ENCODE measurements around the gene BEX3.

DNA sequence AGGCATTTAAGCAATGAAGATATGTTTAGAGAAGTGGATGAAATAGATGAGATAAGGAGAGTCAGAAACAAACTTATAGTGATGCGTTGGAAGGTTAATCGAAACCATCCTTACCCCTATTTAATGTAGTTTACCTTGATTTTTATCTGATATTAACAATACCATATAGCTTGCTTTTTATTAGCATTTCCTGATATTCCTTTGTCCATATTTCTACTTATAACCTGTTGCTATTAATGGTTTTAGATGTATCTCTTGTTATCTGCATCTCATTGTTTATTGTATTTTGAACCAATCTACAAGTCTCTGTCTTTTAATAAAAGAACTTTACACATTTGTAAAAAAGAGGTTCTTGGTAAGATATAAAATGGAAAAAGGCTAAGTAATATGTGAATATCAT lies 18.5 kb upstream of the BEX3 start:
- TF ChIP-seq, protein P1, sequence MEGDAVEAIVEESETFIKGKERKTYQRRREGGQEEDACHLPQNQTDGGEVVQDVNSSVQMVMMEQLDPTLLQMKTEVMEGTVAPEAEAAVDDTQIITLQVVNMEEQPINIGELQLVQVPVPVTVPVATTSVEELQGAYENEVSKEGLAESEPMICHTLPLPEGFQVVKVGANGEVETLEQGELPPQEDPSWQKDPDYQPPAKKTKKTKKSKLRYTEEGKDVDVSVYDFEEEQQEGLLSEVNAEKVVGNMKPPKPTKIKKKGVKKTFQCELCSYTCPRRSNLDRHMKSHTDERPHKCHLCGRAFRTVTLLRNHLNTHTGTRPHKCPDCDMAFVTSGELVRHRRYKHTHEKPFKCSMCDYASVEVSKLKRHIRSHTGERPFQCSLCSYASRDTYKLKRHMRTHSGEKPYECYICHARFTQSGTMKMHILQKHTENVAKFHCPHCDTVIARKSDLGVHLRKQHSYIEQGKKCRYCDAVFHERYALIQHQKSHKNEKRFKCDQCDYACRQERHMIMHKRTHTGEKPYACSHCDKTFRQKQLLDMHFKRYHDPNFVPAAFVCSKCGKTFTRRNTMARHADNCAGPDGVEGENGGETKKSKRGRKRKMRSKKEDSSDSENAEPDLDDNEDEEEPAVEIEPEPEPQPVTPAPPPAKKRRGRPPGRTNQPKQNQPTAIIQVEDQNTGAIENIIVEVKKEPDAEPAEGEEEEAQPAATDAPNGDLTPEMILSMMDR (IDR thresholded peaks at IDR 0.05): no peak
- TF ChIP-seq EP300 (IDR thresholded peaks at IDR 0.05): no peak

Data from gastroesophageal sphincter (tissue), 3 donors.